GM19239 (cell line): ENCODE results near the gene TNRC6A.
"Not testable (repeated sequence)": the region's sequence is repeated elsewhere in the genome, so short reads cannot be mapped to it uniquely, and the experiment has no call there.

ENCODE experiments used
- DNase-seq: peaks from one replicate; pipeline ENCODE4 v3.0.0; 2011; ENCODE audit warnings: low spot score; ENCODE audit not compliant: insufficient read length
- FAIRE-seq: peaks from 2 replicates; lab custom pipeline; 2011; peaks lifted over from hg19 to GRCh38; lab: Jason Lieb, UNC

The TNRC6A gene

DNA sequence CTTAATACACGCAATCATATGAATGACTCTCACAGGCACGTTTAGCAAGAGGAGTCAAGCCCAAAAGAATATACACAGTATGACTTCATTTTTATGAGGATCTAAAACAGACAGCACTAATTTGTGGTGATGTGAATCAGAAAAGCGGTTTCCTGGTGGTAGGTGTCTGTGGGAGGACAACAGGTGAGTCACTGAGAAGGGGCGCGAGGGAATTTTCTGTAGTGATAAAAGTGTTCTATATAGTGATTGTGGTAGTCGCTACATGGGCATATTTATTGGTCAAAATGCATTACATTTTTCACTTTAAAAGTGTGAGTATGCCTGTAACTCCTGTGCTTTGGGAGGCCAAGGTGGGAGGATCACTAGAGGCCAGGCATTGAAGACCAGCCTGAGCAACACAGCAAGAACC lies 7.6 kb upstream of the TNRC6A start:
- FAIRE-seq (no peak), DNase-seq (no peak)

DNA sequence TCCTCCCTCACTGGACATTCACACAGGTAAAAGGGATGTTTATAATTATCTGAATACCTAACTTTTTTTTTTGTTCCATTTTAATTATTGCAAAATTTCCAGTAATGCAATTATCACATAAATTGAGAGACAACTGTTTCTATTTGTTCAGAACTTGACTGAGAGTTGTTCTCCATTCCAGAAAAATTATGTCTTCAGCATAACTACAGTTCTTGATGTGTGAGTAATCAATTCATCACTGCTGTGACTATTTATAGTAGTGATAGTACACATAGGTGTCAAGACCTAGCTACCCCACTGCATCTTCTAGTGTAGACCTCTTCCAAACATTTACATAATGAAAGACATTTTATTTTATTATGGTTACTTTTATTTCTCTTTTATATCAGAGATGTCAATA lies 5.8 kb upstream of the TNRC6A start:
- DNase-seq, result no peak
- no peak for FAIRE-seq

DNA sequence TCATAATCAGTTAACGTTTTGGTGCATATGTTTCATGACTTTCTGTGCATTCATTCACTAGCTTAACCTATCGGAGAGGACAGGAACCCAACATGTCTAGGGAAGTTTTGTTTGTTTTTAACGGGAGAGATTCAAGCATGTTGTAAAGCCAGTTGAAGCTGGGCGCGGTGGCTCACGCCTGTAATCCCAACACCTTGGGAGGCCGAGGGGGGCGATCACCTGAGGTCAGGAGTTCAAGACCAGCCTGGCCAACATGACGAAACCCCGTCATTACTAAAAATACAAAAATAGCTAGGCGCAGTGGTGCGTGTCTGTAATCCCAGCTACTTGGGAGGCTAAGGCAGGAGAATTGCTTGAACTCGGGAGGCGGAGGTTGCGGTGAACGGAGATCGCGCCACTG lies 1.4 kb upstream of the TNRC6A start:
- FAIRE-seq (no peak), DNase-seq (no peak)

DNA sequence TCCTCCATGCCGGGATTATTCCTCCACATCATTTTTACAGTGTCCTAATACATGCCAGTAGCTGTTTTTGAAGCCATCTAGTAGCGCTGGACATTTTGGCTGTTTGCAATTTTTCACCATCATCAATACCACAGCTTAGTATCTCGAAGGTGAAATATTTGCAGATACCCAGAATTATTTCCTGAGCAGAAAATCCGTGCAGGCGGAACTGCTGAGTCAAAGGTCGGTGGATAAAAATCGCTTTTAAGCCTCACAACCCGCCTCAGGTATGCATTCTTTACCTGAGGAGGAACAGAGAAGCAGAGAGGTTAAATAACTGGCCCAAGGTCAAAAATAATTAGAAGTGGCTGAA lies 584 bp upstream of the TNRC6A start:
- peak; percentile 64 for FAIRE-seq

DNA sequence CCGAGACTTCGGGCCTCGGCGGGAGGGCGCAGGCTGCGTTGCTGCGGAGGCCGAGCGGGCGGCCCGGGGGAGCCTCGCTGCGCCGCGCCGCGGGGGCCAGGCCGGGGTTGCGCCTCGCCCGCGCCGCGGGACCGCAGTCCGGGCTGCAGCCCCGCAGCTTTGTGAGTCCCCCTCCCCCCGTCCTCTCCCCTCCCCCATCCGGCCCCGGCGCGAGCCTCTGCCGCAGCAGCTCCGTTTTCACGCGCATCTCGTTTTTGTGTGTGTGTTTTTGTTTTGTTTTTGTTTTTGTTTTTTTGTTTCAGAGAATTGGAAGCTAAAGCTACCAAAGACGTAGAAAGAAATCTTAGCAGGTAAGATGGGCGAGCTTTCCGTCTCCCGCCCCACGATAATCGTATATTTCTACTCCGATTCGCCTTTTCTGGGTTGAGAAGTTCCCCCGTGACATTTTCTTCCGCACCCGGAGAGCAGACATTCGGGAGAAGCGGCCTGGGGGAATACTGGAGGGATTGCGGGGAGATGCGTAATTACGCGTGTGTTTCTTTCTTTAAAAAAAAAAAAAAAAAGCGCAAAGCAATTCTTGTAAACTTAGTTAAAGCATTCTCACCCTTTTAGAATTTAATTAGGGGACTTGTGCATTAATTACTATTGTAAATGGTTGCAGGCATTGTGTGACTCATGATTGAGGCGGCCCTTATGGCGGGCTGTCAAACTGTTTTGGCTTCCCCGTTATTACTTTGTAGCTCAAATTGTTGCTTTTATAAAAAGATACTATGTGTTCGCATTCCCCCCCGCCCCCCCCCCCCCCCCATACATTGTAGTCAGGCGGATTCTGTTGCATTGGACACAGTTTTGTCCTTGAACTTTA lies 732 bp downstream of the TNRC6A start:
- FAIRE-seq, result peak; percentile 47
- peak; percentile 34 for DNase-seq

More for the DNA sequence above, 584 bp upstream of the TNRC6A start:
- DNase-seq, result no peak

DNA sequence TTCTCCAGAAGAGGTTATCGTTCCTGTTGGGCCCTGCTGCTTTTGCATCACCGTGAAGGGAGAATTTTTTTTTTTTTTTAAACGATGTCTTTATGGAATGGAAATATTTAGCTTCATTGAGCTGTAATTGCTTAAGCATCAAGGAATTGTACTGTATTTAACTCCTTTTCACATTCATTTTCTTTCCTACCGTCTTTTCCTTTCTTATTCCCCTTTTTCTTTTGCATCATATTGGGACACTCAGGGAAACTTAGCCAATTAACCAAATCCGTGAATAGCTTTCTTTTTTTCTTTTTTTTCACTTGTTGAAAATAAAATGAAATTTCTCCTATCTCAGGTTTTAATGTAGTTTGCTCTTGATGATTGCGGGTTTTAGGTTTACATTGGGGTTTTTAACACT lies 1.5 kb downstream of the TNRC6A start:
- DNase-seq, result no peak

DNA sequence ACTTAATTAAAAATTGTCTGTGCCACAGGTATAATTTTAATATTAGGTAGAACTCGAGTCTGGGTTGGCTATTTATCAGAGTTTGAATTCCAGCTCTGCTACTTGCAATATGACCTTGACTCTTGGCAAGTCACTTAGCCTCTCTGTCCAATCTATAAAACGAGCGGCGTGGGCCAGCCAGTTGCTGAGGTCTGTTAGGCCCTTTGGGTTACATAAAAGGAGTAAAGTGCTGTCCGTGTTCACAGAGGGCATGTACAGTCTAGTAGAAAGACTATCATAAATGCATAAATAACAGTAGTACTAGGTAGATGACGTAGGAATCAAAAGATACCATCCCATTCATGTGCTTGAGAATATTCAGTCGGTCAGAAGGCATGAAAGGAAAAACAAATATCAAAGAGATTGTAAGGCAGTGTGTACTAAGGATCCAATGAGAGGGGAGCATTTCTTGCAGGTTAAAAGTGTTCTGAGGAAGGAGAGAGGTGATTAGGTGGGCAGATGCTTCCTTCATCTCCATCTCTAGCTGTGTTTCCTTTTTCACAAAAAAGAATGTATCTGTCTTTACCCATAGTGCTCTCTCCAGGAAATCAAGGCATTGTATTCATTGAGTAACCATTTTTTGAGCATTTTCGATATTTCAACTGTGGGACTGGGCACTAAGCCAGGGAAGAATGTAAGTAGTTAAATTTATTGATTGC lies 2.4 kb downstream of the TNRC6A start:
- DNase-seq (no peak), FAIRE-seq (no peak)

More for the DNA sequence above, 1.5 kb downstream of the TNRC6A start:
- peak; percentile 42 for FAIRE-seq

DNA sequence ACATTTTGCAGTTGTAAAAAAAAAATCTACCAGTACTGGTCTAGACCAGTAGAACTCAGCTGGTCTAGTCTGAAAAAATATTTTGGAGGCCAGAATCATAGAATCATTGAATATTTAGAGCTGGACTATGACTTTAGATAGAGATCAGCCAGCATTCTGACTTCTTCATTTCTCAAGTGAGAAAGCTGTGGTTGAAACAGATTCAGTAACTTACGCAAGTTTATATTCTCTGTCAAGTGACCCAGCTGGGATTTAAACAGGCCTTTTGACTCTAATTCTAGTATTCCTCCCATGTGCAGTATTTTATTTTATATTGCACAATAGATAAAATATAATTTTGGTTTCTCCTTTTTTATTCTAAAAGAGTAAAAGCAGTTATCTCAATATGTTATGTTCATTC lies 4.9 kb downstream of the TNRC6A start:
- FAIRE-seq, result no peak
- DNase-seq, result no peak

DNA sequence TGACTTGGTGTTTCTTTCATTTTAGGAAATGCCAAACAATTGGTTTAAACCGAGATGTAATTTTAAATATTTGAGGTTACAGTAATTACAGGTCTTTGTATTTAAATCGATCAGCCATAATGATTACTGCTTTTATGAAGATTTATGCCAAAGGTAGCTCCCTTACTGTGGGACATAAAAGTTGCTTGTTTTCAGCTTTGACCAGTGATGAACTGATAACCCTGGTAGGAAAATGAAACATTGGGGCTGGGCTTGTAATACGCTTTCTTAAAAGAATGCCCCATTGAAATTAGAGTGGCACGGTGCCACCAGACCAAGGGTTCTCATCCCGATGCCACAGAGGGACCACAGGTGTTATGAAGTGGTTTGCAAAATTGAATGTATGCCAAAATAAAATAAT lies 7.3 kb downstream of the TNRC6A start:
- FAIRE-seq (no peak), DNase-seq (no peak)

DNA sequence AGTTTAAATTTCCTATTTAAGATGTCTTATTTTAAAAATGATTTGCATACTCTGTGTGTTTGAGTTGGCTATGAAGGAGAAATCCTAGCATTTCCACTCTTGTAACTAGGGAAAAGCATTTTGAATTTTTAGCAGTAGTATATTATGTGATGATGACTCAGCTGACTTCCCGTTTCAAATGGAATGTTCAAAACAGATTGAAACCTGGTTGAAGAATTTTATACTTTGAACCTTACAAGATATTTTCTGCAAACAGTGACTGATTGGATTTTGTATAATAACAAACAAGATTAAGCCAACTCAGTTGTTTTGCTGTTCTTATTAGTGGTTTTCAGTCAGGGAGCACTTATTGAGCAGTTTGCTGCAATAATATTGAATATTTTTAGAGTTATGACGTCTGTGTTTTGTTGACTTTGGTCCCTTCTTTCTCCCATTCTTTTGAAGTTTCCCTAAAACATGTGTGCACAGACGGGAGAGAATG lies 8.0 kb downstream of the TNRC6A start:
- DNase-seq, result no peak
- FAIRE-seq, result no peak

DNA sequence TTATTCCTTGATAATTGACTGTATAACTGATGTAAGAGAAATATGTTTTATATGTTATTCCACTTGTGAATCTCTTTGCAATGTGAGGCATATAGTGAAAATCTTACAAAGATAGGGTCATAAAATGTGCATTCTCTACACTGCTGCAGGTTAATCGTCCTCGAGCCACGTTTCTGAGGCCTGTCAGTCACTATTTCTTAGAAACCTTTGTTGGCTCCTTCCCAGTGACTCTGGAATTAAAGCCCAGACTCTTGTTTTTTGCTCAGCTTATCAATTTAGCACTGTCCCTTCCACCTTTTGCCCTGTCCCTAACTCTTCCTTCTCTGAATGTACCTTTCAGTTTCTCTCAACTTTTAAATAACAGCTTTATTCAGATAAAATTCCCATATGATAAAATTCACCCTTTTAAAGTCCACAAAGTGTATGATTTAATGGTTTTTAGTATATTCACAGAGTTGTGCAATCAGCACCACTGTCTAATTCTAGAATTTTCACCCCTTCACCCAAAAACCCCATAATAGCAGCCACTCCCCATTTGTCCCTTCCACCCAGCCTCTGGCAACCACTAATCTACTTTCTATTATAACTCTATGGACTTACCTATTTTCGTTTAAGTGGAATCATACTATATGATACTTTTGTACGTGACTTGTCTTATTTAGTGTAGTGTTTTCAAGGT lies 8.6 kb downstream of the TNRC6A start:
- no peak for FAIRE-seq
- DNase-seq, result no peak

DNA sequence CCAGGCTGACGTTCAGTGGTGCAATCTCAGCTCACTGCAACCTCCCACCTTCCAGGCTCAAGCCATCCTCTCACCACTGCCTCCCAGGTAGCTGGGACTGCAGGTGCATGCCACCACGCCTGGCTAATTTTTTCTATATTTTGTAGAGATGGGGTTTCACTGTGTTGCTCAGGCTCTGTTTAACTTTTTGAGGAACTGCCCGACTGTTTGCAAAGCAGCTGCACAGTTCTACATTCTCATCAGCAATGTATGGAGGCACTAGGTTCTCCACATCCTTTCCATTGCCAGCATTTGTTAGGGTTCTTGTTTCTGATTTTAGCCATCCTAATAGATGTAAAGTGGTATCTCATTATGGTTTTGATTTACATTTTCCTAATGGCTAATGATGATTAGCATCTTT lies 9.4 kb downstream of the TNRC6A start:
- DNase-seq (no peak), FAIRE-seq (no peak)

DNA sequence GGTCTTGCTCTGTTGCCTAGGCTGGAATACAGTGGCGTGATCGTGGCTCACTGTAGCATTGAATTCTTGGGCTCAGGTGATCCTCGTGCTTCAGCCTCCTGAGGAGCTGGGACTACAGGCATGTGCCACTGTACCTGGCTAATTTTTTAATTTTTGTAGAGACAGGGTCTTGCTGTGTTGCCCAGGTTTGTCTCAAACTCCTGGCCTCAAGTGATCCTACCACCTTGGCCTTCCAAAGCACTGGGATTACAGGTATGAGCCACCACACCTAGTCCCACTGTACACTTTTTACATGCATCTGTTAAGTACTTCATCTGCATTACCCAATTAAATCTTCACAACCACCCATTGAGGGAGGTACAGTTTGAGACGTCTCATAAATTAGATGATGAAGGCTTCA lies 12.4 kb downstream of the TNRC6A start:
- DNase-seq (no peak), FAIRE-seq (no peak)

DNA sequence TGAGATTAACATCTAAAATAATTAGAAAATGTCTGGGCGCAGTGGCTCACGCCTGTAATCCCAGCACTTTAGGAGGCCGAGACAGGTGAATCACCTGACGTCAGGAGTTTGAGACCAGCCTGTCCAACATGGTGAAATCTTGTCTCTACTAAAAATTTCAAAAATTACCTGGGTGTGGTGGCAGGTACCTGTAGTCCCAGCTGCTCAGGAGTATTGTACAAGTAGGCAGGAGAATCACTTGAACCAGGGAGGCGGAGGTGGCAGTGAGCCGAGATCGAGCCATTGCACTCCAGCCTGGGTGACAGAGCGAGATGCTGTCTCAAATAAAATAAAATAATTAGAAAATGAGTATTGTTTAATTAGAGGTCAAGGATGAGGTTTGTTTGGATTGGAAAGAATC lies 13.2 kb downstream of the TNRC6A start:
- not testable (repeated sequence) for DNase-seq, FAIRE-seq

DNA sequence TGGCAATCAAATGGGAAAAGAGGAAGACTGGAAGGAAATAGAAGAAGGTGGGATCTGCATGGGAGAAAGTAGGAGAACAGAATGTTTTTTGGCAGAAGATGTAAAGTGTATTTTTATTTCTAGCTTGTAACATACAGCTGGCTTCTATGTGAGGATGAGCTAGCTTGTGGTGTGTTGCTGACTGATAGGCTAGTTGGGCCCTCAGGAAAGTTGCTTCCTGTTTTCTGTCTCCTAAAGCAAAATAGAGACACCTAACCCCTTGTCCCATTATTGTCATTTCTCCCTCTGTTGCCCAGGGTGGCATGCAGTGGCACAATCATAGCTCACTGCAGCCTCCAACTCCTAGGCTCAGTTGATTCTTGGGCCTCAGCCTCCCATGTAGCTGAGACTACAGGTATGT lies 15.9 kb downstream of the TNRC6A start:
- FAIRE-seq, result no peak
- no peak for DNase-seq

DNA sequence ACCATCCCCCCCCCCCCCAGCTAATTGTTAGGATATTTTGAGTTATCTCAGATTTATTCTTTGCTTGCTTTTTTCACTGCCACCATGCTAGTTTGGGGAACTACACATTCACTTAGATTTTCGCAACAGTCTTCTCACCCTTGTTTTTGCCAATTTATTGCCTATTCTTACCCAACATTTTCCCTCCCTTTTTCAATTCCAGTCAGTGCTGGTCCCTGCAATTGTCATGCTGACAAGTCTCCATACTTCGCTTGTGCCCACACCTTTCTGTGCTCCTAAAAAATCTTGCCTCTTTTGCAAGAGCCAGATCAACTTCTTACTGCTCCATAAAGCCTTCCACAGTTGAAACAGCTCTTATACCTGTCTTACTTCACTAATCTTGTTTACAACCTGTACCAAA lies 16.3 kb downstream of the TNRC6A start:
- FAIRE-seq (no peak), DNase-seq (no peak)

DNA sequence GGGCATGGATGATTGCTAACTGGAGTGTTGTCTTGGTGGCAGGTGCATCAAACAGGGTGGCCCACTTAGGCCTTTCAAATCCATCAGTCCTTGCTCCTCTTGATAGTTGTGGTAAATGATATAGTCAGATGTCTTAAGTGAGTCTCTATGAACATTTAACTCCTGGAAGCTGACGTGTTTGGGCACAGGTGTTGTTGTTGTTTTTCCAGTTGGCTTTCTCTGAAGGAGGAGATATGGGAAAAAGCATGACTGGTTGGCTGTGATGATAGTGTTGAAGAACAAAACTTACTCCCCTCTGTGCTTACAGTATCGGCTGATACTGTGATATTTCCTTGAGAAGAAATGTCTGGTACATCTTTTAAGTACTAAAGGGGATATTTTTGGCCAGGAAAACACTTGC lies 18.0 kb downstream of the TNRC6A start:
- no peak for FAIRE-seq
- DNase-seq, result no peak

DNA sequence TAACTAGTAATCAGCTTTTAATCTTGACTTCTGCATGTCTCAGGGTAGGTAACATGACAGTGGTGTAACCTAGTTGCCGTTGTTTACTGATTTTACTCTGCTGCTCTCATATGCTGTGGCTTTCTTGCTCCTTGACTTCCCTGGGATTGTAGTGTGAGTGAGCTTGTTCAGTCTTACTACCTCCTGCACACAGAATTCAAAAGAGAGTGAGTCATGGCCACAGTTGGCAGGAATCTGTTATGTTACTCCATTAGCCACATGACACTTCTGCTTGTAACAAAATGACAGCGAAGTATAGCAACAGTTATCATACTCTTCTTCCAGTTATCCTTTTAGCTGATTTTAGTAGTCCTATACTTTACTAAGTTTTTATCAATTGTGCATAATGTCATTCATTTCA lies 18.8 kb downstream of the TNRC6A start:
- no peak for FAIRE-seq
- no peak for DNase-seq

DNA sequence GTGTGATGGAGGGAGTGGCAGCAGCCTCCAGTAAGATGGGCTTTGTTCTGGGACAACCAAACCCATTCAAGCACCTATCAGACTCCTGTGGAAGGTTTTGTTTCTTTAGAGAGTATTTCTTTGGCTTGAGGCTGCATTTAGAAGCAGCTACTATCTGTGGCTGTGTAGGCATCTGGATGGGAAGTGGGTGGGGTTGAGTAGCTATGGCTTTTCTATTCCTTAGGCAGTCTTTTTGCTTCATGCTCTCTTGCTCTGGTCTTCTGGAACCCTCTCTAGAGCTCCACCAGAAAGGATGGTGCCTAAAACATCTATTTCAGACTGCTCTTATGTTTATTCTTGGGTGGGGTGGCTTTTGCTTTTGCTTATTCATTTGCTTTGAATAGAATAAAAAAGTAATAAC lies 19.9 kb downstream of the TNRC6A start:
- FAIRE-seq (no peak), DNase-seq (no peak)

DNA sequence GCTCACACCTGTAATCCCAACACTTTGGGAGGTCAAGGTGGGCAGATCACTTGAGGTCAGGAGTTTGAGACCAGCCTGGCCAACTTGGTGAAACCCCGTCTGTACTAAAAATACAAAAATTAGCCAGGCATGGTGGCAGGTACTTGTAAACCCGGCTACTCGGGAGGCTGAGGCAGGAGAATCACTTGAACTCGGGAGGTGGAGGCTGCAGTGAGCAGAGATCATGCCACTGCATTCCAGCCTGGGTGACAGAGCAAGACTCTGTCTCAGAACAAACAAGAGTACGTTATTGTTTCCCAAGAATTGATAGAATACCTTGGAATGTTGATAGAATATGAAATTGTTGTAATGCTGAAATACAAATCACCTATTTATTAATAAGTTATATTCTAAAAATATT lies 20.4 kb downstream of the TNRC6A start:
- not testable (repeated sequence) for DNase-seq, FAIRE-seq

DNA sequence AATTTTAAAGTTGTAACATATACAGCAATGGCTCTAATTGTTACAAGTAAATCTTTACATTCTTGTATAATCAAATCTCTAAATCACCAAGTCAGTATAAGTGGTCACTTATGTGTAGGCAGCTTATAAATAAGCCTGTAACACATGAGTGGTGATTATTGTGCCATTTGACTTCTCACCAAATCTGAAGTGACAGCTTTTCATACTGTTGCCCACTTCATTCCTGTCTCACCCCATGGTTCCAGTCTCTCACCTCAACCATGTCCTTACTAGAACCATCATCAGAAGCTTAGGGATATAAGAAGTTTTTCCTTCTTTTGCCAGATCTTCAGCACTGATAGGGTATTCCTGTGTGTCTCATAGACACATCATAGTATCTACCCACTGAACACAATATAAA lies 23.5 kb downstream of the TNRC6A start:
- DNase-seq (no peak), FAIRE-seq (no peak)
